ENCODE results near the gene FHIT. TPM values are rescaled to one million over a fixed set of nuclear protein-coding genes. Genes with fewer than 3 reads are reported as not detected.

FHIT gene
- total and polyA plus RNA-seq, 10 of the 15 experiments (the other 5 are each of a cell fraction or from before 2014, with no cell fraction given), result 4.2 to 14.9 (median 9.4) TPM

- in situ Hi-C loops (cut with MboI), result no loop called here
- no peaks in the 10 kb centered on the region for H3K9me3 ChIP-seq (replicated peaks; ENCODE audit: control insufficient read depth, insufficient read depth, low read length)
- no peaks in the 10 kb centered on the region for H3K36me3 ChIP-seq (ENCODE audit: control insufficient read depth in 2 of 2, insufficient read depth in 2 of 2, low read length in 1 of 2)
- no peak overlapping the region for H3K4me3 ChIP-seq
- 41% methylated on average over 7 of the region's 7 CpGs for WGBS (ENCODE audit: insufficient coverage, insufficient replicate concordance, low lambda C conversion rate, missing lambda C conversion rate)
- ChIA-PET POLR2A (no interaction called here), CTCF (interaction anchor here (0.7 to 2.0 kb wide), 4 partner anchors 25 to 233 kb away, joined by 3 to 6 read pairs (median 4); no protein-coding TSS in a partner anchor), SMC1A (ENCODE audit: uncharacterized antibody, unreplicated experiment) (interaction anchor here (0.7 to 4.1 kb wide), 4 partner anchors 230 to 596 kb away, joined by 3 to 27 read pairs (median 12); no protein-coding TSS in a partner anchor), RAD21 (ENCODE audit: unreplicated experiment) (interaction anchor here (3.5 kb wide), 1 partner anchor 597 kb away, joined by 18 read pairs; no protein-coding TSS in a partner anchor)
- H3K4me1 ChIP-seq (ENCODE audit: control insufficient read depth, insufficient read depth, low read length), result no peaks in the 10 kb centered on the region
- FAIRE-seq (no peak), ATAC-seq (no peak), DNase-seq (ENCODE audit: low read depth, low spot score) (no peak)
- no peaks in the 10 kb centered on the region for H3K27me3 ChIP-seq (replicated peaks in 1 of 2; ENCODE audit: control insufficient read depth in 2 of 2, insufficient read depth in 2 of 2, low read length in 1 of 2)
- H4K20me1 ChIP-seq (ENCODE audit: control insufficient read depth, insufficient read depth), result no peaks in the 10 kb centered on the region
- no peak overlapping the region for H2AFZ ChIP-seq (ENCODE audit: control insufficient read depth, low read depth, low read length)
- intact Hi-C loops (cut with micrococcal nuclease; ENCODE audit: unreplicated experiment), result loop anchor here (2.0 kb wide), 1 partner anchor 234 kb away; no protein-coding TSS in a partner anchor
- TF ChIP-seq MEF2A (IDR thresholded peaks at IDR 0.05; ENCODE audit: insufficient read depth, low read depth, low read length) (no peak), JUNB (IDR thresholded peaks at IDR 0.05) (no peak), NFXL1 (IDR thresholded peaks at IDR 0.05; ENCODE audit: borderline replicate concordance) (no peak), CBX5 (IDR thresholded peaks at IDR 0.05; ENCODE audit: low read depth) (no peak), CBX3 (IDR thresholded peaks at IDR 0.05; ENCODE audit: borderline replicate concordance, low read depth) (no peak), RAD51 (IDR thresholded peaks at IDR 0.05) (no peak), BMI1 (IDR thresholded peaks at IDR 0.05; ENCODE audit: borderline replicate concordance) (no peak), ATF3 (IDR thresholded peaks at IDR 0.05; ENCODE audit: borderline replicate concordance, extremely low read depth, low read depth, low read length) (no peak), CEBPB (IDR thresholded peaks at IDR 0.05; ENCODE audit: borderline replicate concordance in 1 of 2, low read depth in 2 of 2, low read length in 2 of 2) (no peak)
- no peak overlapping the region for H3K27ac ChIP-seq (ENCODE audit: control insufficient read depth, insufficient read depth)
- BruUV-seq (replicated peaks), result no TSS peak
- H3K9ac ChIP-seq (ENCODE audit: control insufficient read depth, insufficient read depth, low read length), result no peak overlapping the region
- H3K79me2 ChIP-seq (ENCODE audit: control insufficient read depth, insufficient read depth, low read length), result no peaks in the 10 kb centered on the region
- H3K4me2 ChIP-seq (ENCODE audit: control insufficient read depth, insufficient read depth), result no peak overlapping the region
Observed at GRCh38 chr3:59808446-59808845, 1442.8 kb downstream of the FHIT start.
